ENCODE results near the gene SNRK.

DNA sequence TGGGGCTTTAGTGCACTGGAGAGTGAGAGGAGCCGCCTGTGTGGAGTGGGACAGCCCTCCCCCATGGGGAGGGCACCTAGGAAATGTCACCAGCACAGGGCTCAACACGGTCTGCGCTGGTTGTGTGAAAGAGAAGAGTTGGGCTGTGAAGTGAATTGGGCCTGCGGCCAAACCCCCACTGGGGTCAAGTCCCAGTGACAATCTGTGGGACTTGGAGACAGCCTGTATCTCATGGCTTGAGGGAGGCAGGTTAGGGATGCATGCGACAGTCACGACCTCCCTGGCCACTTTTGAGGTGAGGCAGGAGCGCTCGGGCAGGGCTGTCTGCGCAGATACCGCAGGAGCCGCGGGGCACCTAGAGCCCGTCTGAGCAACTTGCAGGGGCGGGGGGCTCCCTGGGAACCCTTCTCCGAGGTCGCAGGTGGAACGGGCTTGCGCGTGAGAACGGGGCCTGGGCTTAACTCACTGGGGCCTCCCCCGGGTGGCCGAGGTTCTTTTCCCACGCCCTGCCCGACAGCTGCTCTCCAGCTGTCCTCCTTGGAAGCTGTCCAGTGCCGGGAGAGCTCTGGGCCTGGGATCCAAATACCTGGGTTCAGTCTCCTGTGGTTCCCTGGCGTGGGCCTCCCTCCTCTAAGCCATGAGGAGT is 77.4 kb downstream of the SNRK start:
- no peak for TF ChIP-seq EZH2 (IDR thresholded peaks at IDR 0.05; ENCODE audit: borderline replicate concordance, low read depth, low read length, severe bottlenecking)
- TF ChIP-seq, protein P1, sequence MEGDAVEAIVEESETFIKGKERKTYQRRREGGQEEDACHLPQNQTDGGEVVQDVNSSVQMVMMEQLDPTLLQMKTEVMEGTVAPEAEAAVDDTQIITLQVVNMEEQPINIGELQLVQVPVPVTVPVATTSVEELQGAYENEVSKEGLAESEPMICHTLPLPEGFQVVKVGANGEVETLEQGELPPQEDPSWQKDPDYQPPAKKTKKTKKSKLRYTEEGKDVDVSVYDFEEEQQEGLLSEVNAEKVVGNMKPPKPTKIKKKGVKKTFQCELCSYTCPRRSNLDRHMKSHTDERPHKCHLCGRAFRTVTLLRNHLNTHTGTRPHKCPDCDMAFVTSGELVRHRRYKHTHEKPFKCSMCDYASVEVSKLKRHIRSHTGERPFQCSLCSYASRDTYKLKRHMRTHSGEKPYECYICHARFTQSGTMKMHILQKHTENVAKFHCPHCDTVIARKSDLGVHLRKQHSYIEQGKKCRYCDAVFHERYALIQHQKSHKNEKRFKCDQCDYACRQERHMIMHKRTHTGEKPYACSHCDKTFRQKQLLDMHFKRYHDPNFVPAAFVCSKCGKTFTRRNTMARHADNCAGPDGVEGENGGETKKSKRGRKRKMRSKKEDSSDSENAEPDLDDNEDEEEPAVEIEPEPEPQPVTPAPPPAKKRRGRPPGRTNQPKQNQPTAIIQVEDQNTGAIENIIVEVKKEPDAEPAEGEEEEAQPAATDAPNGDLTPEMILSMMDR (IDR thresholded peaks at IDR 0.05; ENCODE audit: extremely low read depth in 1 of 2, insufficient read depth in 1 of 2, low read depth in 1 of 2, low read length in 2 of 2) = no peak
- no peak for TF ChIP-seq POLR2A (IDR thresholded peaks at IDR 0.05; ENCODE audit: low read depth, low read length)
- no peak for TF ChIP-seq FOS (IDR thresholded peaks at IDR 0.05; ENCODE audit: borderline replicate concordance, insufficient read depth, low read length)
- no peak for TF ChIP-seq GATA2 (IDR thresholded peaks at IDR 0.05; ENCODE audit: insufficient read depth, insufficient read length, low read depth, low read length)
- TF ChIP-seq, protein P2, sequence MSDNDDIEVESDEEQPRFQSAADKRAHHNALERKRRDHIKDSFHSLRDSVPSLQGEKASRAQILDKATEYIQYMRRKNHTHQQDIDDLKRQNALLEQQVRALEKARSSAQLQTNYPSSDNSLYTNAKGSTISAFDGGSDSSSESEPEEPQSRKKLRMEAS (IDR thresholded peaks at IDR 0.05; ENCODE audit: insufficient read depth, insufficient read length) = no peak
- no peak for TF ChIP-seq POLR2AphosphoS5 (IDR thresholded peaks at IDR 0.05; ENCODE audit: insufficient read depth, low read depth, low read length)

Measured in endothelial cell of umbilical vein (primary cell).